NCI-H82 treated with DMSO at 0.1 percent for 48 hours (cell line): ENCODE data around the gene TDRD10.

Experiments
- DNase-seq: peaks from one replicate; lab custom pipeline; 2025; ENCODE audit not compliant: unreplicated experiment; lab: John Stamatoyannopoulos, UW

Gene TDRD10

GRCh38 chr1:154551474-154551873, 49.5 kb downstream of the TDRD10 start:
- DNase-seq = no peak

- no peak for DNase-seq
These were observed 50.0 kb downstream of the TDRD10 start for GRCh38 chr1:154552036-154552435.

GRCh38 chr1:154553056-154554030, 51.3 kb downstream of the TDRD10 start:
- no peak for DNase-seq

GRCh38 chr1:154556422-154556821, 54.4 kb downstream of the TDRD10 start:
- DNase-seq = no peak

GRCh38 chr1:154557248-154557938, 55.4 kb downstream of the TDRD10 start:
- no peak for DNase-seq

GRCh38 chr1:154557939-154558719, 56.1 kb downstream of the TDRD10 start, which contains the start of gene UBE2Q1:
TSS of gene UBE2Q1 (minus strand) at chr1:154558662. CDS start at chr1:154558553, 109 bp downstream.
- DNase-seq = no peak

GRCh38 chr1:154558720-154559465, 56.9 kb downstream of the TDRD10 start:
- DNase-seq = peak; percentile 98

GRCh38 chr1:154559466-154560044, 57.5 kb downstream of the TDRD10 start:
- peak; percentile 89 for DNase-seq

- DNase-seq = no peak
These were observed 63.9 kb downstream of the TDRD10 start for GRCh38 chr1:154565876-154566275.

GRCh38 chr1:154567386-154568156, 65.6 kb downstream of the TDRD10 start, which contains the start of gene CHRNB2:
TSS of gene CHRNB2 (plus strand) at chr1:154567778. CDS start at chr1:154568045, 267 bp downstream.
- peak; percentile 46 for DNase-seq

GRCh38 chr1:154568157-154568815, 66.3 kb downstream of the TDRD10 start:
- no peak for DNase-seq

GRCh38 chr1:154571244-154571963, 69.4 kb downstream of the TDRD10 start:
- no peak for DNase-seq

GRCh38 chr1:154571964-154572288, 69.9 kb downstream of the TDRD10 start:
- DNase-seq = no peak

- no peak for DNase-seq
These were observed 70.6 kb downstream of the TDRD10 start for GRCh38 chr1:154572468-154573167.

- DNase-seq = no peak
These were observed 71.1 kb downstream of the TDRD10 start for GRCh38 chr1:154573168-154573510.

GRCh38 chr1:154574716-154575115, 72.7 kb downstream of the TDRD10 start:
- DNase-seq = no peak

GRCh38 chr1:154575147-154575927, 73.3 kb downstream of the TDRD10 start:
- no peak for DNase-seq
